ENCODE results near the gene GOLGA6L7.

The GOLGA6L7 gene

GRCh38 chr15:28885128-28885629 is 36.7 kb upstream of the GOLGA6L7 start:
- TF ChIP-seq EGR1 (IDR thresholded peaks at IDR 0.05) (no peak), TCF12 (IDR thresholded peaks at IDR 0.05; ENCODE audit: low read depth) (no peak)

- TF ChIP-seq TEAD4 (IDR thresholded peaks at IDR 0.05) (no peak), ZBTB7A (IDR thresholded peaks at IDR 0.05; ENCODE audit: low read depth) (no peak), EGR1 (IDR thresholded peaks at IDR 0.05) (no peak), NFIC (IDR thresholded peaks at IDR 0.05) (no peak), RAD21 (IDR thresholded peaks at IDR 0.05; ENCODE audit: low read depth) (no peak)
These were observed 35.9 kb upstream of the GOLGA6L7 start for GRCh38 chr15:28884151-28884940.

- TF ChIP-seq YY1 (IDR thresholded peaks at IDR 0.05; ENCODE audit: low read depth) = no peak
- TF ChIP-seq EP300 (IDR thresholded peaks at IDR 0.05; ENCODE audit: borderline replicate concordance) = no peak
- no peak for TF ChIP-seq FOXM1 (IDR thresholded peaks at IDR 0.05; ENCODE audit: borderline replicate concordance, low read depth)
- TF ChIP-seq CREB1 (IDR thresholded peaks at IDR 0.05; ENCODE audit: low read depth) = no peak
These were observed 33.2 kb upstream of the GOLGA6L7 start for GRCh38 chr15:28881600-28881999.

- TF ChIP-seq USF1 (IDR thresholded peaks at IDR 0.05) = no peak
- no peak for TF ChIP-seq RAD21 (IDR thresholded peaks at IDR 0.05; ENCODE audit: low read depth)
- no peak for TF ChIP-seq EGR1 (IDR thresholded peaks at IDR 0.05)
- no peak for TF ChIP-seq ZBTB7A (IDR thresholded peaks at IDR 0.05; ENCODE audit: low read depth)
- no peak for TF ChIP-seq REST (IDR thresholded peaks at IDR 0.05; ENCODE audit: low read depth)
- no peak for TF ChIP-seq FOXM1 (IDR thresholded peaks at IDR 0.05; ENCODE audit: borderline replicate concordance, low read depth)
- no peak for TF ChIP-seq CREB1 (IDR thresholded peaks at IDR 0.05; ENCODE audit: low read depth)
- TF ChIP-seq TAF1 (IDR thresholded peaks at IDR 0.05; ENCODE audit: low read depth) = no peak
- TF ChIP-seq TEAD4 (IDR thresholded peaks at IDR 0.05) = no peak
- TF ChIP-seq YY1 (IDR thresholded peaks at IDR 0.05; ENCODE audit: low read depth) = no peak
- TF ChIP-seq CEBPB (IDR thresholded peaks at IDR 0.05) = no peak
- no peak for TF ChIP-seq MAX (IDR thresholded peaks at IDR 0.05)
- TF ChIP-seq EP300 (IDR thresholded peaks at IDR 0.05; ENCODE audit: borderline replicate concordance) = no peak
- no peak for TF ChIP-seq TCF12 (IDR thresholded peaks at IDR 0.05; ENCODE audit: low read depth)
- no peak for TF ChIP-seq NFIC (IDR thresholded peaks at IDR 0.05)
These were observed 32.7 kb upstream of the GOLGA6L7 start for GRCh38 chr15:28881170-28881569.

GRCh38 chr15:28880680-28881079 is 32.2 kb upstream of the GOLGA6L7 start:
- TF ChIP-seq TAF1 (IDR thresholded peaks at IDR 0.05; ENCODE audit: low read depth) (no peak), TCF12 (IDR thresholded peaks at IDR 0.05; ENCODE audit: low read depth) (no peak), EGR1 (IDR thresholded peaks at IDR 0.05) (no peak), YY1 (IDR thresholded peaks at IDR 0.05; ENCODE audit: low read depth) (no peak), CEBPB (IDR thresholded peaks at IDR 0.05) (no peak), CREB1 (IDR thresholded peaks at IDR 0.05; ENCODE audit: low read depth) (no peak), EP300 (IDR thresholded peaks at IDR 0.05; ENCODE audit: borderline replicate concordance) (no peak), MAX (IDR thresholded peaks at IDR 0.05) (no peak), REST (IDR thresholded peaks at IDR 0.05; ENCODE audit: low read depth) (no peak), RAD21 (IDR thresholded peaks at IDR 0.05; ENCODE audit: low read depth) (no peak), ZBTB7A (IDR thresholded peaks at IDR 0.05; ENCODE audit: low read depth) (no peak), TEAD4 (IDR thresholded peaks at IDR 0.05) (no peak), USF1 (IDR thresholded peaks at IDR 0.05) (no peak), FOXM1 (IDR thresholded peaks at IDR 0.05; ENCODE audit: borderline replicate concordance, low read depth) (no peak), NFIC (IDR thresholded peaks at IDR 0.05) (no peak)

- TF ChIP-seq CREB1 (IDR thresholded peaks at IDR 0.05; ENCODE audit: low read depth) = no peak
- no peak for TF ChIP-seq EGR1 (IDR thresholded peaks at IDR 0.05)
- no peak for TF ChIP-seq NFIC (IDR thresholded peaks at IDR 0.05)
- TF ChIP-seq MAX (IDR thresholded peaks at IDR 0.05) = no peak
- no peak for TF ChIP-seq TEAD4 (IDR thresholded peaks at IDR 0.05)
These were observed 31.1 kb upstream of the GOLGA6L7 start for GRCh38 chr15:28879551-28879950.
